H1 (cell line): ENCODE results near the gene NPTXR. TPM values are rescaled to one million over a fixed set of nuclear protein-coding genes. Genes with fewer than 3 reads are reported as not detected.
A peak's percentile ranks its signal among the peaks of the same experiment; 100 is the strongest.

Source experiments
- CTCF ChIA-PET: fragments of 300-600 bp; sonication (Branson Sonifier 250); formaldehyde crosslinking; loops from one replicate; lab custom pipeline; 2021; ENCODE audit not compliant: partially characterized antibody; lab: Charles Lee
- POLR2A ChIA-PET: fragments of 300-600 bp; sonication (Branson Sonifier 250); formaldehyde crosslinking; loops from one replicate; lab custom pipeline; 2021; ENCODE audit warnings: inconsistent platforms; ENCODE audit not compliant: partially characterized antibody; lab: Charles Lee
- DNase-seq, 2 experiments: peaks; one replicate each; pipeline versions ENCODE4 v3.0.0 to v3.0.0-alpha.2; 2010 to 2022; ENCODE audit warnings: low spot score in 2 of 2, low read depth in 1 of 2, mixed read lengths in 1 of 2
- FAIRE-seq: peaks from 2 replicates; lab custom pipeline; 2011; peaks lifted over from hg19 to GRCh38; lab: Jason Lieb, UNC
- H2AFZ ChIP-seq: 2 replicates; pipeline ENCODE4 v1.8.1; 2012; ENCODE audit warnings: low read length, inconsistent platforms
- H2AK5ac ChIP-seq: 2 replicates; pipeline ENCODE4 v1.6.1; 2013; ENCODE audit warnings: low read depth, low read length
- H2BK120ac ChIP-seq: replicated peaks from 2 replicates; pipeline ENCODE3; 2013; ENCODE audit warnings: low read depth, low read length, inconsistent platforms
- H2BK12ac ChIP-seq: 2 replicates; pipeline ENCODE4 v1.6.1; 2013; ENCODE audit warnings: low read depth, low read length
- H2BK15ac ChIP-seq: 2 replicates; pipeline ENCODE4 v1.6.1; 2013; ENCODE audit warnings: low read length
- H2BK20ac ChIP-seq: 2 replicates; pipeline ENCODE4 v1.6.1; 2013; ENCODE audit warnings: low read length
- H2BK5ac ChIP-seq: 2 replicates; pipeline ENCODE4 v1.6.1; 2013; ENCODE audit warnings: low read depth, low read length
- H3K14ac ChIP-seq: 2 replicates; pipeline ENCODE4 v1.6.1; 2013; ENCODE audit warnings: inconsistent platforms; ENCODE audit not compliant: insufficient read length
- H3K18ac ChIP-seq: 2 replicates; pipeline ENCODE4 v1.6.1; 2013; ENCODE audit warnings: low read length; ENCODE audit errors: extremely low read depth
- H3K23ac ChIP-seq: 2 replicates; pipeline ENCODE4 v1.6.1; 2013; ENCODE audit warnings: inconsistent platforms; ENCODE audit not compliant: insufficient read length
- H3K23me2 ChIP-seq: 2 replicates; pipeline ENCODE4 v1.6.1; 2013; ENCODE audit warnings: low read depth, low read length
- H3K27ac ChIP-seq: 2 replicates; pipeline ENCODE4 v1.6.1; 2011; ENCODE audit warnings: low read depth, low read length, inconsistent platforms
- H3K27me3 ChIP-seq, 4 experiments: replicated peaks in 1 of 4; 1 replicate in 1 of 4; 2 replicates in 3 of 4; pipeline versions ENCODE4 v1.6.1 to v1.8.1; 2011 to 2013; ENCODE audit warnings: low read length in 3 of 4, mild to moderate bottlenecking in 3 of 4, inconsistent platforms in 2 of 4, mixed read lengths in 2 of 4, moderate library complexity in 1 of 4; ENCODE audit not compliant: control insufficient read depth in 3 of 4, insufficient read depth in 3 of 4; ENCODE audit errors: extremely low read depth in 1 of 4
- H3K36me3 ChIP-seq, 4 experiments: 2 replicates each; pipeline versions ENCODE4 v1.6.1 to v1.8.1; 2011 to 2013; ENCODE audit warnings: mild to moderate bottlenecking in 4 of 4, low read length in 3 of 4, moderate library complexity in 2 of 4, control low read depth in 1 of 4, inconsistent platforms in 1 of 4; ENCODE audit not compliant: insufficient read depth in 4 of 4, control insufficient read depth in 2 of 4
- H3K4ac ChIP-seq: replicated peaks from 2 replicates; pipeline ENCODE3; 2013; ENCODE audit warnings: low read length, low read depth, mixed read lengths, inconsistent platforms; ENCODE audit not compliant: insufficient read length
- H3K4me1 ChIP-seq, 4 experiments: replicated peaks in 1 of 4; 1 replicate in 1 of 4; 2 replicates in 3 of 4; pipeline versions ENCODE4 v1.6.1 to v1.8.1; 2011 to 2013; ENCODE audit warnings: low read length in 3 of 4, inconsistent platforms in 2 of 4, mixed read lengths in 1 of 4; ENCODE audit not compliant: insufficient read depth in 4 of 4, control insufficient read depth in 3 of 4
- H3K4me2 ChIP-seq, 2 experiments: 2 replicates each; pipeline versions ENCODE4 v1.6.1 to v1.8.1; 2011 to 2013; ENCODE audit warnings: low read depth in 2 of 2, low read length in 2 of 2, control low read depth in 1 of 2, inconsistent platforms in 1 of 2, mild to moderate bottlenecking in 1 of 2; ENCODE audit not compliant: insufficient read depth in 1 of 2
- H3K4me3 ChIP-seq, 4 experiments: fragments of 200-600, 300-600 bp in 1 of 4; sonication (generic), shearing (Covaris generic), sonication (Bioruptor Twin) in 1 of 4; 2 replicates each; pipeline versions ENCODE4 v1.5.1 to v1.8.1; 2011 to 2016; ENCODE audit warnings: low read length in 4 of 4, low read depth in 3 of 4, control low read depth in 2 of 4, inconsistent platforms in 2 of 4, mild to moderate bottlenecking in 2 of 4, mixed read lengths in 1 of 4, moderate library complexity in 1 of 4; ENCODE audit not compliant: insufficient read depth in 2 of 4; ENCODE audit errors: extremely low read depth in 1 of 4
- H3K56ac ChIP-seq: replicated peaks from 2 replicates; pipeline ENCODE3; 2013; ENCODE audit warnings: low read depth, mild to moderate bottlenecking, mixed read lengths, low read length, inconsistent platforms; ENCODE audit not compliant: insufficient read length
- H3K79me1 ChIP-seq: 2 replicates; pipeline ENCODE4 v1.6.1; 2013; ENCODE audit warnings: low read depth, low read length, control low read depth
- H3K79me2 ChIP-seq, 2 experiments: 2 replicates each; pipeline versions ENCODE4 v1.6.1 to v1.8.1; 2012 to 2013; ENCODE audit warnings: low read length in 2 of 2, mild to moderate bottlenecking in 2 of 2, inconsistent platforms in 1 of 2; ENCODE audit not compliant: insufficient read depth in 2 of 2, control insufficient read depth in 1 of 2
- H3K9ac ChIP-seq, 4 experiments: replicated peaks in 1 of 4; 1 replicate in 1 of 4; 2 replicates in 3 of 4; pipeline versions ENCODE4 v1.6.1 to v1.8.1; 2011 to 2013; ENCODE audit warnings: low read depth in 3 of 4, low read length in 3 of 4, control low read depth in 2 of 4, mild to moderate bottlenecking in 2 of 4, moderate library complexity in 2 of 4, inconsistent platforms in 1 of 4; ENCODE audit errors: extremely low read depth in 1 of 4
- H3K9me3 ChIP-seq, 2 experiments: 2 replicates each; pipeline versions ENCODE4 v1.6.1 to v1.8.1; 2012 to 2013; ENCODE audit warnings: mild to moderate bottlenecking in 2 of 2, moderate library complexity in 2 of 2, control low read depth in 1 of 2, inconsistent platforms in 1 of 2, low read depth in 1 of 2, low read length in 1 of 2, mixed read lengths in 1 of 2; ENCODE audit not compliant: insufficient read depth in 2 of 2
- H4K20me1 ChIP-seq, 2 experiments: replicated peaks in 1 of 2; 2 replicates each; pipeline versions ENCODE3 to v1.8.1; 2011 to 2013; ENCODE audit warnings: inconsistent platforms in 2 of 2, low read length in 2 of 2, mild to moderate bottlenecking in 1 of 2; ENCODE audit not compliant: insufficient read depth in 2 of 2, control insufficient read depth in 1 of 2
- H4K5ac ChIP-seq: 2 replicates; pipeline ENCODE4 v1.6.1; 2013; ENCODE audit warnings: low read length, low read depth, mixed read lengths, inconsistent platforms; ENCODE audit not compliant: insufficient read length
- H4K8ac ChIP-seq: 2 replicates; pipeline ENCODE4 v1.8.0; 2013; ENCODE audit warnings: mild to moderate bottlenecking, moderate library complexity, low read length, inconsistent platforms; ENCODE audit not compliant: insufficient read depth; ENCODE audit errors: extremely low read depth
- H4K91ac ChIP-seq: replicated peaks from 2 replicates; pipeline ENCODE3; 2013; ENCODE audit warnings: low read length, mixed read lengths, inconsistent platforms; ENCODE audit not compliant: insufficient read length
- CHD1 ChIP-seq: IDR thresholded peaks from 2 replicates; pipeline ENCODE4 v1.6.1; 2012; ENCODE audit warnings: low read depth, low read length, improper control_type of control experiment
- CHD2 ChIP-seq: IDR thresholded peaks from 2 replicates; pipeline ENCODE4 v1.6.1; 2012; ENCODE audit warnings: low read length, improper control_type of control experiment
- KDM5A ChIP-seq: fragments of 200-600 bp; IDR thresholded peaks from 2 replicates; pipeline ENCODE4 v1.7.1; 2012; ENCODE audit warnings: mild to moderate bottlenecking, low read length, inconsistent platforms, mixed read lengths
- POLR2A ChIP-seq, 2 experiments: IDR thresholded peaks; 1 replicate in 1 of 2; 2 replicates in 1 of 2; pipeline ENCODE4 v1.6.1; 2011; ENCODE audit warnings: low read depth in 2 of 2, low read length in 2 of 2, mild to moderate bottlenecking in 2 of 2; ENCODE audit errors: control extremely low read depth in 1 of 2
- WGBS, 2 experiments: shearing (Covaris generic) in 1 of 2; methylation state at CpG; one replicate each; pipeline versions ENCODE4 v1.1.6 to v1.1.7; 2013 to 2015; ENCODE audit warnings: low lambda C conversion rate in 2 of 2, mixed read lengths in 2 of 2, inconsistent platforms in 1 of 2, low coverage in 1 of 2, missing lambda C conversion rate in 1 of 2; ENCODE audit not compliant: insufficient replicate concordance in 2 of 2, insufficient coverage in 1 of 2, insufficient read length in 1 of 2; ENCODE audit errors: extremely low coverage in 1 of 2, missing lambda C conversion rate in 1 of 2; 5-methylcytosine and 5-hydroxymethylcytosine counted together
- polyA plus RNA-seq, 7 experiments: library from polyadenylated mRNA; depleted of rRNA in 3 of 7; stranded (reverse) in 5 of 7; unstranded in 2 of 7; fragments of >200 nt in 5 of 7; fragments of 200-250 nt in 2 of 7; gene quantifications; 1 replicate in 5 of 7; 2 replicates in 1 of 7; 4 replicates in 1 of 7; pipeline versions ENCODE4 v1.2.1 to v1.2.3, GENCODE V29; 2011 to 2013; ENCODE audit warnings: missing spikeins in 2 of 7, mixed read lengths in 2 of 7
- total RNA-seq: library from RNA; stranded (reverse); fragmentation: NEBNext Ultra II Directional; extraction: Animal tissue kit (Norgen Biotek cat#: 25700); gene quantifications from 2 replicates; pipeline ENCODE4 v1.2.1, GENCODE V29; 2021

NPTXR gene
- total and polyA plus RNA-seq, 2 of the 8 experiments (the other 6 are each of a cell fraction or from before 2014, with no cell fraction given): 3.7 to 6.4 TPM

DNA sequence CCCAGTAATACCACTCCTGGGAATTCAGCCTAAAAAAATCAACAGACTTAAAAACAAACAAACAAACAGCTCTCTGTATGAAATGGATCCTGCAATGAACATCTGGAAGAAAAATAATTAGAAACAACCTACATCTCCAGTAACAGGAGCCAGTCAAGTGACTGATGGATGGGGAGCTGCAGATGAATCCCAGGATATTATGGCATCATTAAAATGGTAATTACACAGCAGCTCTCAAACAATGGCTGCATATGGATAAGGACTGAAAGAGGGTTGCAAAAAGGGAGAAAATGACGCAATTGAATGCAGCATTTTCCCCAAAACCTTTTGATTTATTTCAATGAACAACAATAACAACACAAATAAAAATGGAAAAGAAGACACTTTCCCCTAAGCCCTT is 4.1 kb downstream of the NPTXR start:
- Histone ChIP-seq H3K9me3 (no peaks in the 10 kb centered on the region), H3K4me1 (peaks cover 0 to 12% (median 4%) of the 10 kb centered on the region in 4 experiments; a peak in 6 of 7 replicates), H3K9ac (no peak overlapping the region), H2BK15ac (no peak overlapping the region), H4K5ac (no peak overlapping the region)
- FAIRE-seq: peak; percentile 52
- no peak for TF ChIP-seq POLR2A (IDR thresholded peaks at IDR 0.05; ENCODE audit: control extremely low read depth in 1 of 2, low read depth in 2 of 2, low read length in 2 of 2)
- TF ChIP-seq KDM5A: no peak
- TF ChIP-seq CHD1: no peak
- TF ChIP-seq CHD2: no peak
- TF ChIP-seq, all 59 proteins: peak for 0
- CTCF ChIA-PET: interaction anchor here (0.7 to 1.7 kb wide), 4 partner anchors 31 to 133 kb away, joined by 3 to 6 read pairs (median 4); no protein-coding TSS in a partner anchor
- Histone ChIP-seq H4K20me1 (peaks cover 0 to 4% of the 10 kb centered on the region in 2 experiments), H2BK12ac (no peak overlapping the region), H3K4me2 (no peak overlapping the region), H4K91ac (no peak overlapping the region), H3K27me3 (peaks cover 14 to 35% (median 27%) of the 10 kb centered on the region in 4 experiments), H3K4ac (no peak overlapping the region), H2AK5ac (no peak overlapping the region), H3K27ac (no peak overlapping the region), H3K23ac (no peak overlapping the region), H3K79me1 (no peaks in the 10 kb centered on the region), H2BK5ac (no peak overlapping the region), H4K8ac (no peak overlapping the region), H2BK20ac (no peak overlapping the region), H3K36me3 (no peaks in the 10 kb centered on the region), H3K23me2 (peaks cover 8% of the 10 kb centered on the region; the same call in 1 of the 2 replicates), H3K56ac (no peak overlapping the region), H3K18ac (no peak overlapping the region), H2BK120ac (no peak overlapping the region), H2AFZ (no peak overlapping the region), H3K79me2 (no peaks in the 10 kb centered on the region), H3K4me3 (no peak overlapping the region), H3K14ac (no peak overlapping the region)
- WGBS, 2 experiments: 80% methylated on average over 1 of the region's 1 CpG; no CpG with 5 or more reads in 1 of the 2 experiments
- DNase-seq: no peak
- POLR2A ChIA-PET: interaction anchor here (0.6 to 1.3 kb wide), 4 partner anchors 10 to 680 kb away, joined by 3 to 4 read pairs (median 3); partner anchors contain the start of genes ATF4 and MIEF1
